ENCODE data around the gene ZNF564. TPM values are rescaled to one million over a fixed set of nuclear protein-coding genes. Genes with fewer than 3 reads are reported as not detected.

The ZNF564 gene
- total RNA-seq, 1 experiment from 2014 or later: 6.1 TPM

DNA sequence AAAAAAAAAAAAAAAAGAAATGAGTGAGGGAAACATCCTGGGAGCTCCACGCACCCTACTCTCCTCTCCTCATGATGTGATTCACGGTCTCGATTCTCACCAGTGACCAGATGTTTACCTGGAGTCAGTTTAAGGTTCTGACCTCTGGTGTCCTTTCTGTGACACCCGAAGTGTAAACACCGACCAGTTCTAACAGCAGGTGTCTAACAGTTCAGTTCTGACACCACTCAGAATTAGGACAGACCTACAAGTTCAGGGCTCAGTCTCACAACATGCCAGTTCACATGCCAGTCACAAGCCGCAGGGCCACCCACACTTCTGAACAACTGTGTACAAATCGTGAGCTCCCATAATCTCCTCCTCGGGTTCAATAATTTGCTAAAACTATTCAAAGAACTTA lies 6.0 kb downstream of the ZNF564 start:
- no TSS peak for BruUV-seq (replicated peaks)
- ATAC-seq: no peak

More for the DNA sequence above, 6.0 kb downstream of the ZNF564 start:
- Histone ChIP-seq H3K9ac (ENCODE audit: low read length) (no peak overlapping the region), H3K79me2 (ENCODE audit: insufficient read depth, low read length) (peaks cover 33% of the 10 kb centered on the region), H3K27ac (ENCODE audit: low read depth, low read length) (no peak overlapping the region), H3K9me2 (ENCODE audit: insufficient read depth) (no peaks in the 10 kb centered on the region), H3K9me3 (ENCODE audit: control insufficient read depth in 1 of 2, insufficient read depth in 1 of 2, low read depth in 1 of 2, low read length in 2 of 2) (peaks cover 4 to 8% of the 10 kb centered on the region in 2 experiments; a peak in 2 of 4 replicates), H2AFZ (ENCODE audit: low read depth, low read length, poor library complexity, severe bottlenecking) (no peak overlapping the region), H3K4me2 (ENCODE audit: low read length) (no peak overlapping the region), H3K4me1 (ENCODE audit: control insufficient read depth in 1 of 2, insufficient read depth in 2 of 2, low read length in 2 of 2) (no peaks in the 10 kb centered on the region), H4K20me1 (ENCODE audit: insufficient read depth) (no peaks in the 10 kb centered on the region), H3K36me3 (ENCODE audit: control insufficient read depth in 1 of 2, insufficient read depth in 2 of 2, low read length in 2 of 2) (peaks cover 0 to 10% of the 10 kb centered on the region in 2 experiments; a peak in 1 of 4 replicates), H3K27me3 (ENCODE audit: insufficient read depth, low read length) (no peaks in the 10 kb centered on the region), H3K4me3 (replicated peaks in 1 of 2; ENCODE audit: low read depth in 1 of 2, low read length in 2 of 2) (no peak overlapping the region)
- intact Hi-C loops (cut with micrococcal nuclease): no loop called here
- POLR2A ChIA-PET: no interaction called here
- RAD21 ChIA-PET (ENCODE audit: low non-redundant PET in 1 of 2, low total read pairs in 2 of 2, uncharacterized antibody in 2 of 2, unreplicated experiment in 2 of 2): interaction anchor here in 1 of 2 experiments (0.6 kb wide), 1 partner anchor 24 kb away, joined by 4 read pairs; no protein-coding TSS in a partner anchor
- CTCF ChIA-PET: no interaction called here
- TF ChIP-seq, protein P1, sequence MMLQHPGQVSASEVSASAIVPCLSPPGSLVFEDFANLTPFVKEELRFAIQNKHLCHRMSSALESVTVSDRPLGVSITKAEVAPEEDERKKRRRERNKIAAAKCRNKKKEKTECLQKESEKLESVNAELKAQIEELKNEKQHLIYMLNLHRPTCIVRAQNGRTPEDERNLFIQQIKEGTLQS (IDR thresholded peaks at IDR 0.05): no peak
- no peak for TF ChIP-seq EZH2phosphoT487 (IDR thresholded peaks at IDR 0.05; ENCODE audit: borderline replicate concordance)
- no peak for TF ChIP-seq SRF (IDR thresholded peaks at IDR 0.05; ENCODE audit: low read depth)
- no peak for TF ChIP-seq YY1 (IDR thresholded peaks at IDR 0.05; ENCODE audit: extremely low read depth, insufficient replicate concordance, low read depth, low read length)
- no peak for TF ChIP-seq ELF1 (IDR thresholded peaks at IDR 0.05; ENCODE audit: borderline replicate concordance, low read depth)
- TF ChIP-seq FOSL1 (IDR thresholded peaks at IDR 0.05; ENCODE audit: low read depth): no peak
- TF ChIP-seq, protein P2, sequence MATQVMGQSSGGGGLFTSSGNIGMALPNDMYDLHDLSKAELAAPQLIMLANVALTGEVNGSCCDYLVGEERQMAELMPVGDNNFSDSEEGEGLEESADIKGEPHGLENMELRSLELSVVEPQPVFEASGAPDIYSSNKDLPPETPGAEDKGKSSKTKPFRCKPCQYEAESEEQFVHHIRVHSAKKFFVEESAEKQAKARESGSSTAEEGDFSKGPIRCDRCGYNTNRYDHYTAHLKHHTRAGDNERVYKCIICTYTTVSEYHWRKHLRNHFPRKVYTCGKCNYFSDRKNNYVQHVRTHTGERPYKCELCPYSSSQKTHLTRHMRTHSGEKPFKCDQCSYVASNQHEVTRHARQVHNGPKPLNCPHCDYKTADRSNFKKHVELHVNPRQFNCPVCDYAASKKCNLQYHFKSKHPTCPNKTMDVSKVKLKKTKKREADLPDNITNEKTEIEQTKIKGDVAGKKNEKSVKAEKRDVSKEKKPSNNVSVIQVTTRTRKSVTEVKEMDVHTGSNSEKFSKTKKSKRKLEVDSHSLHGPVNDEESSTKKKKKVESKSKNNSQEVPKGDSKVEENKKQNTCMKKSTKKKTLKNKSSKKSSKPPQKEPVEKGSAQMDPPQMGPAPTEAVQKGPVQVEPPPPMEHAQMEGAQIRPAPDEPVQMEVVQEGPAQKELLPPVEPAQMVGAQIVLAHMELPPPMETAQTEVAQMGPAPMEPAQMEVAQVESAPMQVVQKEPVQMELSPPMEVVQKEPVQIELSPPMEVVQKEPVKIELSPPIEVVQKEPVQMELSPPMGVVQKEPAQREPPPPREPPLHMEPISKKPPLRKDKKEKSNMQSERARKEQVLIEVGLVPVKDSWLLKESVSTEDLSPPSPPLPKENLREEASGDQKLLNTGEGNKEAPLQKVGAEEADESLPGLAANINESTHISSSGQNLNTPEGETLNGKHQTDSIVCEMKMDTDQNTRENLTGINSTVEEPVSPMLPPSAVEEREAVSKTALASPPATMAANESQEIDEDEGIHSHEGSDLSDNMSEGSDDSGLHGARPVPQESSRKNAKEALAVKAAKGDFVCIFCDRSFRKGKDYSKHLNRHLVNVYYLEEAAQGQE (IDR thresholded peaks at IDR 0.05; ENCODE audit: low read depth): no peak
- TF ChIP-seq, protein P3, sequence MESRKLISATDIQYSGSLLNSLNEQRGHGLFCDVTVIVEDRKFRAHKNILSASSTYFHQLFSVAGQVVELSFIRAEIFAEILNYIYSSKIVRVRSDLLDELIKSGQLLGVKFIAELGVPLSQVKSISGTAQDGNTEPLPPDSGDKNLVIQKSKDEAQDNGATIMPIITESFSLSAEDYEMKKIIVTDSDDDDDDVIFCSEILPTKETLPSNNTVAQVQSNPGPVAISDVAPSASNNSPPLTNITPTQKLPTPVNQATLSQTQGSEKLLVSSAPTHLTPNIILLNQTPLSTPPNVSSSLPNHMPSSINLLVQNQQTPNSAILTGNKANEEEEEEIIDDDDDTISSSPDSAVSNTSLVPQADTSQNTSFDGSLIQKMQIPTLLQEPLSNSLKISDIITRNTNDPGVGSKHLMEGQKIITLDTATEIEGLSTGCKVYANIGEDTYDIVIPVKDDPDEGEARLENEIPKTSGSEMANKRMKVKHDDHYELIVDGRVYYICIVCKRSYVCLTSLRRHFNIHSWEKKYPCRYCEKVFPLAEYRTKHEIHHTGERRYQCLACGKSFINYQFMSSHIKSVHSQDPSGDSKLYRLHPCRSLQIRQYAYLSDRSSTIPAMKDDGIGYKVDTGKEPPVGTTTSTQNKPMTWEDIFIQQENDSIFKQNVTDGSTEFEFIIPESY (IDR thresholded peaks at IDR 0.05; ENCODE audit: extremely low read depth, insufficient replicate concordance, low read length): no peak
- no peak for TF ChIP-seq POLR2A (IDR thresholded peaks at IDR 0.05; ENCODE audit: borderline replicate concordance, extremely low read depth, insufficient read depth, insufficient read length)
- no peak for TF ChIP-seq TCF7L2 (IDR thresholded peaks at IDR 0.05; ENCODE audit: borderline replicate concordance, extremely low read depth, insufficient read depth, insufficient read length)
- TF ChIP-seq ZNF274 (IDR thresholded peaks at IDR 0.05; ENCODE audit: low read depth, low read length): no peak
- no peak for TF ChIP-seq CEBPB (IDR thresholded peaks at IDR 0.05; ENCODE audit: low read depth)
- no peak for TF ChIP-seq POLR2AphosphoS5 (IDR thresholded peaks at IDR 0.05; ENCODE audit: low read depth, low read length)
- TF ChIP-seq ZFX (IDR thresholded peaks at IDR 0.05): no peak
- TF ChIP-seq, protein P4, sequence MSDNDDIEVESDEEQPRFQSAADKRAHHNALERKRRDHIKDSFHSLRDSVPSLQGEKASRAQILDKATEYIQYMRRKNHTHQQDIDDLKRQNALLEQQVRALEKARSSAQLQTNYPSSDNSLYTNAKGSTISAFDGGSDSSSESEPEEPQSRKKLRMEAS (IDR thresholded peaks at IDR 0.05): no peak
- no peak for TF ChIP-seq JUND (IDR thresholded peaks at IDR 0.05)
- no peak for TF ChIP-seq SP1 (IDR thresholded peaks at IDR 0.05; ENCODE audit: low read depth)
- TF ChIP-seq EZH2 (IDR thresholded peaks at IDR 0.05): no peak
- TF ChIP-seq RAD21 (IDR thresholded peaks at IDR 0.05; ENCODE audit: low read depth): no peak
- DNase-seq (ENCODE audit: low read depth, low spot score): no peak
